H7 (cell line): ENCODE results near the gene DNM2. TPM values are rescaled to one million over a fixed set of nuclear protein-coding genes. Genes with fewer than 3 reads are reported as not detected.

Experiments
- DNase-seq: peaks from one replicate; pipeline ENCODE4 v3.0.0; 2012
- H3K27me3 ChIP-seq: 2 replicates; pipeline ENCODE4 v1.6.0; 2011; ENCODE audit warnings: mild to moderate bottlenecking, low read length; ENCODE audit not compliant: control insufficient read depth, insufficient read depth
- H3K36me3 ChIP-seq: replicated peaks from 2 replicates; pipeline ENCODE4 v1.5.1; 2011; ENCODE audit warnings: low read length; ENCODE audit not compliant: control insufficient read depth, insufficient read depth
- H3K4me3 ChIP-seq: 2 replicates; pipeline ENCODE4 v1.5.1; 2011; ENCODE audit warnings: low read depth, mild to moderate bottlenecking, control low read depth, low read length, moderate library complexity; ENCODE audit not compliant: insufficient read depth
- total RNA-seq: library from RNA; depleted of rRNA; stranded (reverse); fragments of >200 nt; shearing (Covaris generic); gene quantifications from 2 replicates; pipeline ENCODE4 v1.2.3, GENCODE V29; 2014

Gene DNM2
- total RNA-seq, 1 experiment from 2014 or later = 77.6 TPM

DNA sequence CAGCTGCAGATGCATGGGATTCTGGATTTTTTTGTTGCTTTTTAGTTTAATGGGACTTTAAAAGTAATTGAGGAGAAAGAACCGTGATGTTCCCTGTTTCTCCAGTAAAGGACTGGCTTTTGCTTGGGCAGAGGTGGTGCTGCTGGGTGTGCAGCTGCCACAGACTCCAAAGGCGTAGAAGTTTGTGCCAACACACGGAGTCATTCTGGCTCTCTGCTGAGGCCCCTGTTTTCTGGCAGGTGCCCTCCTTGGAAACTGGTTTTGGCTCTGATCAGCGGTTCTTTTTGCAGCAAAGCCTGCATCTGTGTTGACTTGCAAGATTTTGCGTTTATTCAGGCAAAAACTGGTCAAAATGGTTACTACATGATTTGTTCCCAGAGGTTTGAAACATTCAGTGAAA is 32.7 kb upstream of the DNM2 start:
- H3K27me3 ChIP-seq = no peaks in the 10 kb centered on the region
- no peak overlapping the region for H3K4me3 ChIP-seq
- DNase-seq = no peak
- peaks cover 85% of the 10 kb centered on the region for H3K36me3 ChIP-seq

DNA sequence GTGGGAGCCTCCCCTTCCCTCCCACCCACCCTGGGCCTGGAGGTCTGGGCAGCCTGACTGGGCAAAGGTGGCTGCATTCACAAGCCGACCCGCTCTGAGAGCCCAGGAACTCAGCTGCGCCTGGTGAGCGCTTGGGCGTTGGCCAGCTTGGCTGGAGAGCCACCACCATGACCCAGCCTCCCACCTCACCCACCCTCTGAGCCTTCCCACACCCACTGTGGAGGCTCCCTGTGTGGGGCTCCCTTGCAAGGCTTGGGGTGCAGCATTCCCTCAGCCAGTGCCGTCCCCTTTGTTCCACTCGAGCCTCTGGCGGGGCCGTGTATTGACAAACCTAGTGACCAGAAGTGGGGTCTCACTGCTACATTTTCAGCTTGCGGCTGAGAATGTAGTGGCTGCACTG is 31.7 kb upstream of the DNM2 start:
- Histone ChIP-seq H3K27me3 (no peaks in the 10 kb centered on the region), H3K36me3 (peaks cover 84% of the 10 kb centered on the region), H3K4me3 (no peak overlapping the region)
- no peak for DNase-seq

- Histone ChIP-seq H3K4me3 (no peak overlapping the region), H3K27me3 (no peaks in the 10 kb centered on the region), H3K36me3 (peaks cover 84% of the 10 kb centered on the region)
- DNase-seq = no peak
Measured at GRCh38 chr19:10686661-10687517, 31.0 kb upstream of the DNM2 start.

GRCh38 chr19:10687518-10688288 is 30.2 kb upstream of the DNM2 start:
- Histone ChIP-seq H3K4me3 (no peak overlapping the region), H3K36me3 (peaks cover 78% of the 10 kb centered on the region)

DNA sequence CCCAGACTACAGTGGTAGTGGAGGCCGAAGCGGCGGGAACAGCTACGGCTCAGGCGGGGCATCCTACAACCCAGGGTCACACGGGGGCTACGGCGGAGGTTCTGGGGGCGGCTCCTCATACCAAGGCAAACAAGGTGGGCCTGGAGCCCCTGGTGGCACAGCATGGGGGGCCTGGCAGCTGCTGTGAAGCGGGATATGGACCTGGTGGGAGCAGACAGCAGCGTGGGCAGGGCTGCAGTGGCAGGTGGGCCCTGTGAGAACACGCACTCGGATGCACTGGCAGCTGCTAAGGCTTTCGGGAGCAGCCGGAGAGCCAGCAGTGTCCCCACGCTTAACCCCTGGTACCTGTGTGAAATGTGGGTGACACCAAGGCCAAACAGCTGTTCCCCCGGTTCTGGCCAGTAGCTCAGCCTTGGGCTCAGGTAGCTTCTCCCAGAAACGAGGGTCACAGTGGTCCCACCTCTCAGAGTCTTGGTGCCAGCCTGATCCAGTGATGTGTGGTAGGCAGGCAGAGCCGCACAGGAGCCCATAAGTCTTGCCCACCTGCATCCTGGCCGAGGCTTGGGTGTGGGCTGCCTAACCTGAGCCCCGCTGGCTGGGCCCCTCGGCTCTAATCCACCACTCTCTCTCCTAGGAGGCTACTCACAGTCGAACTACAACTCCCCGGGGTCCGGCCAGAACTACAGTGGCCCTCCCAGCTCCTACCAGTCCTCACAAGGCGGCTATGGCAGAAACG is 29.2 kb upstream of the DNM2 start:
- Histone ChIP-seq H3K36me3 (peaks cover 70% of the 10 kb centered on the region), H3K4me3 (no peak overlapping the region), H3K27me3 (no peaks in the 10 kb centered on the region)
- DNase-seq = peak; percentile 59

More at GRCh38 chr19:10687518-10688288, 30.2 kb upstream of the DNM2 start:
- H3K27me3 ChIP-seq = no peaks in the 10 kb centered on the region
- DNase-seq = peak; percentile 55

DNA sequence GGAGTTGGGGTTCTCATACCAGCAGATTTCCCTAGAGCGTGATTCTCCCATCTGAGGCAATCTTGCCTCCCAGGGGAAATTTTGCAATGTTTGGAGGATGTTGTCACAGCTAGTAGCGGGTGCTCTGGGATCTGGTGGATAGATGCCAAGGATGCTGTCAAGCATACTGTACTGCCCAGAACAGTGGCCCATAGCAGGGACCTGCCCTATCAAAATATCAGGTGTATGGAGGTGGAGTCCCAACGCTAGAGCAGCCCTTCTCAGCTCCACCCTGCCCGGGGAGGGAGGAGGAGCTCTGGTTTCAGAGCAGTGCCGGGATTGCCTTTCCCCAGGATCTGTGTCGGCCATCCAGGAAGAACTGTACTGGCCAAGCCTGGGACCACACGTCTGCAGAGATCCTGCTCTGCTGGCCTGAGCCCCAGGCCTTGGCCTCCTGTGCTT is 27.5 kb upstream of the DNM2 start:
- H3K27me3 ChIP-seq = no peaks in the 10 kb centered on the region
- DNase-seq = no peak
- no peak overlapping the region for H3K4me3 ChIP-seq
- H3K36me3 ChIP-seq = peaks cover 56% of the 10 kb centered on the region

GRCh38 chr19:10691178-10691881 is 26.5 kb upstream of the DNM2 start:
- H3K36me3 ChIP-seq = peaks cover 50% of the 10 kb centered on the region
- no peak for DNase-seq
- H3K27me3 ChIP-seq = no peaks in the 10 kb centered on the region
- no peak overlapping the region for H3K4me3 ChIP-seq

DNA sequence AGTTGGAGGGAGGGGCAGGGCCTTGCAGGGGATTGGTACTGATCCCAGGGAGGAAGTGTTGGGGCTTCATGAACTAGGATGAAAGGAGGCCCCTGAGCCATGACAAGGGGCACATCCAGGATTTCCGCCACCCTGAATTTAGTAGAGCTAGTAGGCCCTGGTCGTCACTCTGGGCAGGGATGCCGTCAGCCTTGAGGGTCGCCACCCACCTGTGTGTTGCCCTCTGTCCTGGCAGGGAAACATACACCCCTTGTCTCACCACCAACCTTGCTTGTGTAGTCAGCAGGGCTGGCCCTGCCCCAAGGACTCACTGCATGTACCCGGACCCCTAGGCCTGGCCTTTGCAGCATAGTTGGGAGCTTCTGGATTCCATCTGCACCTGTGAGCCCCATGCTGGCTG is 26.0 kb upstream of the DNM2 start:
- peaks cover 44% of the 10 kb centered on the region for H3K36me3 ChIP-seq
- no peak overlapping the region for H3K4me3 ChIP-seq
- DNase-seq = no peak
- no peaks in the 10 kb centered on the region for H3K27me3 ChIP-seq

GRCh38 chr19:10692673-10693264 is 25.1 kb upstream of the DNM2 start:
- Histone ChIP-seq H3K27me3 (no peaks in the 10 kb centered on the region), H3K36me3 (peaks cover 38% of the 10 kb centered on the region), H3K4me3 (no peak overlapping the region)
- DNase-seq = peak; percentile 72

DNA sequence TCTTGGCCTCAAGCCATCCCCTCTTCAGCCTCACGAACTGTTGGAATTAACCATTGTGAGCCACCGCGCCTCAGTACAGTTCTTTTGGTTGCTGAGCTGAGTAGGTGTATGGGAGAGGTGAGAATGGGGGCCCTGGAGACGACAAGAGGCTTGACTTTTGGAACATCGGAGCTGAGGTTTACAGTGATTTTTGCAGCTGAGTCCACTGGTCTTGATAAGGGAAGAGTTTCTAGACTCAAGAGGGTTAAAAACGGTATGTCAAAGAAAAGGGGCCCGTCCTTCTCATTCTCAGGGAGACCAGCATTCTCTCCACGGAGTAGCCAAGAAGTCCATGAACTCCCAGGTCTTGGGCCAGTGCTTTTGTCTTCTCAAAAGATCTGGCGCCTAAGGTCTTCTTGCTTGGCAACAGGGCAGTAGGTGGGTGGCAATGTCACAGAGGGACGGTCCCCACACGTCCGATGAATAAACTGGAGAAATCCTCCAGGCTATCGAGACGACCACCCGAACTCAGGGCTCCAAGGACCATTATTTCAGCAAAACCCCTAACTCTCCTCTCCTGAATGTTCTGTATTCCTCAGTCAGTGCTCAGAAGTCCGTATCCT is 23.1 kb upstream of the DNM2 start:
- Histone ChIP-seq H3K36me3 (peaks cover 22% of the 10 kb centered on the region), H3K4me3 (peak overlapping the region; percentile 29; the same call in 1 of the 2 replicates), H3K27me3 (no peaks in the 10 kb centered on the region)
- DNase-seq = peak; percentile 52

GRCh38 chr19:10695401-10696398 is 22.2 kb upstream of the DNM2 start:
- no peaks in the 10 kb centered on the region for H3K27me3 ChIP-seq
- DNase-seq = peak; percentile 98
- H3K36me3 ChIP-seq = peaks cover 14% of the 10 kb centered on the region
- peak overlapping the region; percentile 29 for H3K4me3 ChIP-seq

GRCh38 chr19:10699650-10700335 is 18.1 kb upstream of the DNM2 start:
- no peaks in the 10 kb centered on the region for H3K27me3 ChIP-seq
- peak; percentile 85 for DNase-seq
- no peaks in the 10 kb centered on the region for H3K36me3 ChIP-seq
- H3K4me3 ChIP-seq = no peak overlapping the region
